ENCODE measurements around the gene BMPR2.

Gene BMPR2

GRCh38 chr2:202608142-202608852, 232.2 kb downstream of the BMPR2 start:
- no peak for DNase-seq

DNA sequence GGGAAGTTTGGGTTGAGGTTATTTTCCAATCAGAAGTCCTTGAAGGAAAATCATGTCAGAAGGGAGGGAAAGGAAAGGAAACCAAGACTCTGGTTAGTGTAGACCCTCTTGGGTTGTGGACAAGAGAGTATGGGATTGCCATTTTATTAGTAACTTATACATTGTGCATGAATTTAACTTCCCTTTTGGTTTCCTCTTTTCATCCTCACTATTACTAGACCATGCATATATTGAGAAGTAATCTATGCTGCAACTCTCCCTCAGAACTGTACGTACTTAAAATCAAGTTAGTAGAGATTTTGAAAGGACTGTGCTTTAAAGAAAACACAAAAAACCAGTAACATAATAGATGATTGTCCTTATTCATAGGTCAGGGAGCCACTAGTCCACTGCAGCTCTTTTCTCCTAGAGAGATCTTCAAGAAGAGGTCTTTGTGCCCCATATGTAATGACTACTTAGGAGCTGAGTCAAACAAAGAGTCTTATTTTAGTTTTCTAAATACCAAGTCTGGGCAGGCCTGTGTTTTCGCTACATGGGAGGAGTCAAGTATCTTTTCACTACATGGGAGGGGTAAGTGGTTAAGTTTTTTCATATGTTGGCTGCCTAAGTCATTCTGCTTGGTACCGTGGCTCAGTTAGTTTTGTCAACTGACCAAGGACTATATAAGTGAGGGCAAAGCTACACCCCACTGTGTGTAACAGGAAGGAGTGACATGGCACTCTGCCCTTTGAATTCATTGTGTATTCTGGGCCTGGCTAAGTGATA, 233.4 kb downstream of the BMPR2 start:
- no peak for DNase-seq

GRCh38 chr2:202610380-202610779, 234.3 kb downstream of the BMPR2 start:
- DNase-seq, result no peak

DNA sequence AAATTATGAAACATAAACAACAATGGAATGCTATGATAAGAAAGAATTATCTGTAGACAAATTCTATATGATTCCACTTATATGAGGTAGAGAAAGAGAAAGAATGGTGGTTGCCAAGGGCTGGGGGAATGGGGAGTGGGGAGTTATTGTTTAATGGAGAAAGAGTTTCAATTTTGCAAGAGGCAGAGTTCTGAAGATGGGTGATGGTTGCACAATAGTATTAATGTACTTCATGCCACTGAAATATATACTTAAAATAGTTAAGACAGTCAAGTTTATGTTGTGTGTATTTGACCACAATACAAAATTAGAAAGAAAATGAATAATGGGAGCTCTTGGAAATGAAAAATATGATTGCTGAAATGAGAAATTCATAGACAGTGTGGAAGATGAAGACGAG, 236.0 kb downstream of the BMPR2 start:
- DNase-seq, result no peak

- no peak for DNase-seq
Observed at GRCh38 chr2:202613479-202613878, 237.4 kb downstream of the BMPR2 start.

Data from stimulated activated naive CD4-positive, alpha-beta T cell (primary cell).